ENCODE measurements around the gene ARHGAP9.

ARHGAP9 gene

DNA sequence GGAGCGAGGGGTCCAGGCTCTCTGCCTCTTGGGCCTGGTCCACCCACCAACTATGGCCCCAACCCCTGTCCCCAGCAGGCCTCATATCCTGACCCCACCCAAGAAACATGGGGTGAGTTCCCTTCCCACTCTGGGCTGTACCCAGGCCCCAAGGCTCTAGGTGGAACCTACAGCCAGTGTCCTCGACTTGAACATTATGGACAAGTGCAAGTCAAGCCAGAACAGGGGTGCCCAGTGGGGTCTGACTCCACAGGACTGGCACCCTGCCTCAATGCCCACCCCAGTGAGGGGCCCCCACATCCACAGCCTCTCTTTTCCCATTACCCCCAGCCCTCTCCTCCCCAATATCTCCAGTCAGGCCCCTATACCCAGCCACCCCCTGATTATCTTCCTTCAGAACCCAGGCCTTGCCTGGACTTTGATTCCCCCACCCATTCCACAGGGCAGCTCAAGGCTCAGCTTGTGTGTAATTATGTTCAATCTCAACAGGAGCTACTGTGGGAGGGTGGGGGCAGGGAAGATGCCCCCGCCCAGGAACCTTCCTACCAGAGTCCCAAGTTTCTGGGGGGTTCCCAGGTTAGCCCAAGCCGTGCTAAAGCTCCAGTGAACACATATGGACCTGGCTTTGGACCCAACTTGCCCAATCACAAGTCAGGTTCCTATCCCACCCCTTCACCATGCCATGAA, 8.6 kb downstream of the ARHGAP9 start:
- CTCF ChIA-PET, result interaction anchor here (1.2 kb wide), 1 partner anchor 13 kb away, joined by 6 read pairs; the partner anchor contains the start of gene GLI1
- TF ChIP-seq PRDM10 (tag by site-specific recombination; IDR thresholded peaks at IDR 0.05) (0 out of 2 replicates have a peak, but pooled peaks have one; percentile 15), PRDM4 (tag by site-specific recombination; IDR thresholded peaks at IDR 0.05) (no peak)
- no peaks in the 10 kb centered on the region for H3K4me1 ChIP-seq (ENCODE audit: control insufficient read depth, insufficient read depth, low read length)
- no peaks in the 10 kb centered on the region for H3K9me3 ChIP-seq (ENCODE audit: control insufficient read depth, insufficient read depth, low read depth, low read length)
- H3K27ac ChIP-seq (ENCODE audit: extremely low read depth, low read depth, low read length), result no peak overlapping the region
- H3K36me3 ChIP-seq (ENCODE audit: control insufficient read depth in 2 of 2, insufficient read depth in 1 of 2, low read length in 2 of 2), result no peaks in the 10 kb centered on the region
- POLR2A ChIA-PET, result no interaction called here
- no peak overlapping the region for H3K4me3 ChIP-seq (ENCODE audit: low read depth, low read length)

DNA sequence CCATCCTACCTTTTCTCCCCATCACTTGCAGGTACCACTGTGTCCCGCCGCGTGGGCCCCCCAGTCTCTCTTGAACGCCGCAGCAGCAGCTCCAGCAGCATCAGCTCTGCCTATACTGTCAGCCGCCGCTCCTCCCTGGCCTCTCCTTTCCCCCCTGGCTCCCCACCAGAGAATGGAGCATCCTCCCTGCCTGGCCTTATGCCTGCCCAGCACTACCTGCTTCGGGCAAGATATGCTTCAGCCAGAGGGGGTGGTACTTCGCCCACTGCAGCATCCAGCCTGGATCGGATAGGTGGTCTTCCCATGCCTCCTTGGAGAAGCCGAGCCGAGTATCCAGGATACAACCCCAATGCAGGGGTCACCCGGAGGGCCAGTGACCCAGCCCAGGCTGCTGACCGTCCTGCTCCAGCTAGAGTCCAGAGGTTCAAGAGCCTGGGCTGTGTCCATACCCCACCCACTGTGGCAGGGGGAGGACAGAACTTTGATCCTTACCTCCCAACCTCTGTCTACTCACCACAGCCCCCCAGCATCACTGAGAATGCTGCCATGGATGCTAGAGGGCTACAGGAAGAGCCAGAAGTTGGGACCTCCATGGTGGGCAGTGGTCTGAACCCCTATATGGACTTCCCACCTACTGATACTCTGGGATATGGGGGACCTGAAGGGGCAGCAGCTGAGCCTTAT, 9.2 kb downstream of the ARHGAP9 start:
- Histone ChIP-seq H3K27ac (ENCODE audit: extremely low read depth, low read depth, low read length) (no peak overlapping the region), H3K4me3 (ENCODE audit: low read depth, low read length) (no peak overlapping the region), H3K9me3 (ENCODE audit: control insufficient read depth, insufficient read depth, low read depth, low read length) (no peaks in the 10 kb centered on the region), H3K4me1 (ENCODE audit: control insufficient read depth, insufficient read depth, low read length) (no peaks in the 10 kb centered on the region), H3K36me3 (ENCODE audit: control insufficient read depth in 2 of 2, insufficient read depth in 1 of 2, low read length in 2 of 2) (no peaks in the 10 kb centered on the region)
- CTCF ChIA-PET, result interaction anchor here (1.2 kb wide), 2 partner anchors 12 to 139 kb away, joined by 3 to 6 read pairs; partner anchors contain the start of gene GLI1
- POLR2A ChIA-PET, result no interaction called here
- TF ChIP-seq PRDM10 (tag by site-specific recombination; IDR thresholded peaks at IDR 0.05), result 0 out of 2 replicates have a peak, but pooled peaks have one; percentile 15
- TF ChIP-seq, protein P1, sequence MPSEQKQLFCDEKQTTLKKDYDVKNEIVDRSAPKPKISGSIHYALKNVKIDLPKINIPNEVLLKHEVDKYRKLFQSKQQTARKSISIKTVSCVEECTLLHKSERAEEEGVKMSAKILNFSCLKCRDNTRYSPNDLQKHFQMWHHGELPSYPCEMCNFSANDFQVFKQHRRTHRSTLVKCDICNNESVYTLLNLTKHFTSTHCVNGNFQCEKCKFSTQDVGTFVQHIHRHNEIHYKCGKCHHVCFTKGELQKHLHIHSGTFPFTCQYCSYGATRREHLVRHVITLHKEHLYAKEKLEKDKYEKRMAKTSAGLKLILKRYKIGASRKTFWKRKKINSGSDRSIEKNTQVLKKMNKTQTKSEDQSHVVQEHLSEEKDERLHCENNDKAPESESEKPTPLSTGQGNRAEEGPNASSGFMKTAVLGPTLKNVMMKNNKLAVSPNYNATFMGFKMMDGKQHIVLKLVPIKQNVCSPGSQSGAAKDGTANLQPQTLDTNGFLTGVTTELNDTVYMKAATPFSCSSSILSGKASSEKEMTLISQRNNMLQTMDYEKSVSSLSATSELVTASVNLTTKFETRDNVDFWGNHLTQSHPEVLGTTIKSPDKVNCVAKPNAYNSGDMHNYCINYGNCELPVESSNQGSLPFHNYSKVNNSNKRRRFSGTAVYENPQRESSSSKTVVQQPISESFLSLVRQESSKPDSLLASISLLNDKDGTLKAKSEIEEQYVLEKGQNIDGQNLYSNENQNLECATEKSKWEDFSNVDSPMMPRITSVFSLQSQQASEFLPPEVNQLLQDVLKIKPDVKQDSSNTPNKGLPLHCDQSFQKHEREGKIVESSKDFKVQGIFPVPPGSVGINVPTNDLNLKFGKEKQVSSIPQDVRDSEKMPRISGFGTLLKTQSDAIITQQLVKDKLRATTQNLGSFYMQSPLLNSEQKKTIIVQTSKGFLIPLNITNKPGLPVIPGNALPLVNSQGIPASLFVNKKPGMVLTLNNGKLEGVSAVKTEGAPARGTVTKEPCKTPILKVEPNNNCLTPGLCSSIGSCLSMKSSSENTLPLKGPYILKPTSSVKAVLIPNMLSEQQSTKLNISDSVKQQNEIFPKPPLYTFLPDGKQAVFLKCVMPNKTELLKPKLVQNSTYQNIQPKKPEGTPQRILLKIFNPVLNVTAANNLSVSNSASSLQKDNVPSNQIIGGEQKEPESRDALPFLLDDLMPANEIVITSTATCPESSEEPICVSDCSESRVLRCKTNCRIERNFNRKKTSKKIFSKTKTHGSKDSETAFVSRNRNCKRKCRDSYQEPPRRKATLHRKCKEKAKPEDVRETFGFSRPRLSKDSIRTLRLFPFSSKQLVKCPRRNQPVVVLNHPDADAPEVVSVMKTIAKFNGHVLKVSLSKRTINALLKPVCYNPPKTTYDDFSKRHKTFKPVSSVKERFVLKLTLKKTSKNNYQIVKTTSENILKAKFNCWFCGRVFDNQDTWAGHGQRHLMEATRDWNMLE (tag by site-specific recombination; conservative IDR thresholded peaks at IDR 0.05; ENCODE audit: low read depth), result no peak
- TF ChIP-seq ZFHX2 (tag by site-specific recombination; conservative IDR thresholded peaks at IDR 0.05), result no peak

Measured in HEK293 (cell line).